Nephron (organoid): ENCODE measurements around the gene MBOAT2.

Experiments
- H3K27ac Mint-ChIP-seq, 3 experiments: 2 replicates each; pipeline ENCODE4 v1.8.0; 2020; ENCODE audit warnings: mixed read lengths in 3 of 3, mild to moderate bottlenecking in 2 of 3, moderate library complexity in 1 of 3
- H3K27me3 Mint-ChIP-seq: 2 replicates; pipeline ENCODE4 v1.8.0; 2021; ENCODE audit warnings: low read depth, mild to moderate bottlenecking, moderate library complexity, mixed read lengths
- H3K36me3 Mint-ChIP-seq: 2 replicates; pipeline ENCODE4 v1.8.0; 2020; ENCODE audit warnings: low read depth, mixed read lengths
- H3K4me1 Mint-ChIP-seq: 2 replicates; pipeline ENCODE4 v1.8.0; 2020; ENCODE audit warnings: mixed read lengths
- H3K4me3 Mint-ChIP-seq, 3 experiments: 2 replicates each; pipeline ENCODE4 v1.8.0; 2020; ENCODE audit warnings: mild to moderate bottlenecking in 3 of 3, mixed read lengths in 3 of 3, moderate library complexity in 2 of 3
- H3K9me3 Mint-ChIP-seq: 2 replicates; pipeline ENCODE4 v1.8.0; 2020; ENCODE audit warnings: mixed read lengths
- CTCF ChIP-seq, 3 experiments: fragments of 200-600 bp; sonication (generic); IDR thresholded peaks; one replicate each; pipeline ENCODE4 v1.5.0; 2021; ENCODE audit warnings: antibody characterized with exemption in 3 of 3; ENCODE audit not compliant: unreplicated experiment in 3 of 3

The MBOAT2 gene

GRCh38 chr2:8997108-8997507 lies 6.4 kb downstream of the MBOAT2 start:
- H3K27ac Mint-ChIP-seq, result no peak overlapping the region
- no peak overlapping the region for H3K4me3 Mint-ChIP-seq
- no peaks in the 10 kb centered on the region for H3K36me3 Mint-ChIP-seq
- H3K4me1 Mint-ChIP-seq, result peaks cover 40% of the 10 kb centered on the region
- H3K9me3 Mint-ChIP-seq, result no peaks in the 10 kb centered on the region
- no peaks in the 10 kb centered on the region for H3K27me3 Mint-ChIP-seq
- no peak for TF ChIP-seq CTCF (IDR thresholded peaks at IDR 0.05; ENCODE audit: unreplicated experiment in 3 of 3)

GRCh38 chr2:8996006-8996405 lies 7.5 kb downstream of the MBOAT2 start:
- no peaks in the 10 kb centered on the region for H3K27me3 Mint-ChIP-seq
- TF ChIP-seq CTCF (IDR thresholded peaks at IDR 0.05; ENCODE audit: unreplicated experiment in 3 of 3), result no peak
- no peak overlapping the region for H3K4me3 Mint-ChIP-seq
- no peaks in the 10 kb centered on the region for H3K9me3 Mint-ChIP-seq
- H3K4me1 Mint-ChIP-seq, result peaks cover 51% of the 10 kb centered on the region
- H3K27ac Mint-ChIP-seq, result peak overlapping the region in 1 of 3 experiments; percentile 8
- no peaks in the 10 kb centered on the region for H3K36me3 Mint-ChIP-seq

DNA sequence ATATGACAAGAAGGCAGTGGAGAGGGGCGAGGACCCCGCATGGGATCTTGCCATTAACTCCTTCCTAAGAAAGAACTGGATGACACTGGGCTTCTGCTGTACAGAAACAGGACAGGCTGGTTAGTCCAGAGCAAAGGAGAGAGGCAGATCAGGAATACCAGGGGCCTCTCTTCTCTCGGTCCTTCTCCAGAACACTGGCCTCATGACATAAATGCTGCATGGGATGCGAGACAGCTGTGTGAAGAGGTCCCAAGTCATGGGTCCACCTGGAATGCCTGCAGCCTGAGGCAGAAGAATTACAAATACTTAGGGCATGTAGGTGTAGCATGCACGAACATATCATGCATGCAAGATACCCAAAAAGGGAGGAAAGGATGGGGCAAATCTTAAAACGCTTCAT lies 9.1 kb downstream of the MBOAT2 start:
- Mint-ChIP-seq H3K4me1 (peaks cover 51% of the 10 kb centered on the region), H3K27me3 (no peaks in the 10 kb centered on the region), H3K9me3 (no peaks in the 10 kb centered on the region), H3K4me3 (no peak overlapping the region), H3K27ac (no peak overlapping the region), H3K36me3 (no peaks in the 10 kb centered on the region)
- no peak for TF ChIP-seq CTCF (IDR thresholded peaks at IDR 0.05; ENCODE audit: unreplicated experiment in 3 of 3)

GRCh38 chr2:8993902-8994278 lies 9.6 kb downstream of the MBOAT2 start:
- Mint-ChIP-seq H3K9me3 (no peaks in the 10 kb centered on the region), H3K27me3 (no peaks in the 10 kb centered on the region), H3K27ac (no peak overlapping the region), H3K4me1 (peaks cover 50% of the 10 kb centered on the region), H3K36me3 (no peaks in the 10 kb centered on the region), H3K4me3 (no peak overlapping the region)
- no peak for TF ChIP-seq CTCF (IDR thresholded peaks at IDR 0.05; ENCODE audit: unreplicated experiment in 3 of 3)

DNA sequence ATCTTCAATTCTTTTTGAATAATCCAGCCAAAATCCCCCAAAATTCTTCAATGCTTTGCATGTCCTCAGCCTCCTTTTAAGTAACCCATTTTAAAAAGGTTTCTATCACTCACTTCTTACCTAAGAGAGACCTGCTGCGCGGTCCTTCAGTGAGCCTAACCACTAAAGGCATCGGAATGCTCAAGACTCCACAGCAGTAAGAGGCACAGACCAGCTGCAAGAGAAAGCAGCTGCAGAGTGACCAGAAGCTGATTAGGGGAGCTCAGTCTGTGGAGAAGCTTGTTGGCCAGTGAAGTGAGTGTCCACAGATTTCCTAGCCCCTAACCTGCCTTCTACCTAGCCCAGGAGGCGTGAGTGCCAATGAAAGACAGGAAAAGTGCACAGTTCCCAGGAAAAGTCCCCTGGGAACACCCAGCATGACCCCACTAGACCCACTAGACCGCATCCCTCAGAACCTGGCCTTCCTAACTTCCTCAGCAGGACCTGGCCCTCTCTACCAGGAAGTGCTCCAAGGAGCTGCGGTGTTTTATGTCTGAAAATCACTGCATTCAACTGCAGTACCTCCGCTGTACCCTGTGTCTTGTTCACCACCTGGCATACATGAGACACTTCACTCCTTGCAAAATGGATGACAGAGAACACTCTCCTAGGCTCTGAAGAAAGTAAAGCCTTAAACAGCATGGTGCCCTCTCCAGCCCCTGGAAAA lies 10.1 kb downstream of the MBOAT2 start:
- Mint-ChIP-seq H3K27ac (no peak overlapping the region), H3K4me3 (no peak overlapping the region), H3K4me1 (peaks cover 50% of the 10 kb centered on the region), H3K36me3 (no peaks in the 10 kb centered on the region), H3K27me3 (no peaks in the 10 kb centered on the region), H3K9me3 (no peaks in the 10 kb centered on the region)
- TF ChIP-seq CTCF (IDR thresholded peaks at IDR 0.05; ENCODE audit: unreplicated experiment in 3 of 3), result no peak

- no peaks in the 10 kb centered on the region for H3K9me3 Mint-ChIP-seq
- H3K27me3 Mint-ChIP-seq, result no peaks in the 10 kb centered on the region
- H3K27ac Mint-ChIP-seq, result no peak overlapping the region
- peaks cover 50% of the 10 kb centered on the region for H3K4me1 Mint-ChIP-seq
- H3K4me3 Mint-ChIP-seq, result no peak overlapping the region
- no peak for TF ChIP-seq CTCF (IDR thresholded peaks at IDR 0.05; ENCODE audit: unreplicated experiment in 3 of 3)
- no peaks in the 10 kb centered on the region for H3K36me3 Mint-ChIP-seq
Observed at GRCh38 chr2:8992643-8993042, 10.8 kb downstream of the MBOAT2 start.
